Measurements from ENCODE around the gene CAMTA1.
A peak's percentile ranks its signal among the peaks of the same experiment; 100 is the strongest.
"Not testable (repeated sequence)": the region's sequence is repeated elsewhere in the genome, so short reads cannot be mapped to it uniquely, and the experiment has no call there.

The CAMTA1 gene

GRCh38 chr1:6907201-6907600 is 121.9 kb downstream of the CAMTA1 start:
- DNase-seq (ENCODE audit: low read depth): no peak

GRCh38 chr1:6907676-6908434 is 122.6 kb downstream of the CAMTA1 start:
- no peak for DNase-seq (ENCODE audit: low read depth)

GRCh38 chr1:6909401-6909800 is 124.1 kb downstream of the CAMTA1 start:
- no peak for DNase-seq (ENCODE audit: low read depth)

- DNase-seq (ENCODE audit: low read depth): no peak
Observed at GRCh38 chr1:6909857-6910256, 124.6 kb downstream of the CAMTA1 start.

GRCh38 chr1:6911021-6911941 is 126.0 kb downstream of the CAMTA1 start:
- DNase-seq (ENCODE audit: low read depth): no peak

- no peak for DNase-seq (ENCODE audit: low read depth)
Observed at GRCh38 chr1:6911974-6912373, 126.7 kb downstream of the CAMTA1 start.

GRCh38 chr1:6912518-6912917 is 127.3 kb downstream of the CAMTA1 start:
- no peak for DNase-seq (ENCODE audit: low read depth)

GRCh38 chr1:6913086-6913485 is 127.8 kb downstream of the CAMTA1 start:
- DNase-seq (ENCODE audit: low read depth): no peak

- DNase-seq (ENCODE audit: low read depth): no peak
Observed at GRCh38 chr1:6914706-6915105, 129.5 kb downstream of the CAMTA1 start.

GRCh38 chr1:6915999-6916565 is 130.8 kb downstream of the CAMTA1 start:
- DNase-seq (ENCODE audit: low read depth): no peak

GRCh38 chr1:6917067-6917466 is 131.8 kb downstream of the CAMTA1 start:
- no peak for DNase-seq (ENCODE audit: low read depth)

GRCh38 chr1:6918186-6918924 is 133.1 kb downstream of the CAMTA1 start:
- no peak for DNase-seq (ENCODE audit: low read depth)

- no peak for DNase-seq (ENCODE audit: low read depth)
Observed at GRCh38 chr1:6918925-6919511, 133.8 kb downstream of the CAMTA1 start.

- DNase-seq (ENCODE audit: low read depth): not testable (repeated sequence)
Observed at GRCh38 chr1:6921506-6921905, 136.3 kb downstream of the CAMTA1 start.

GRCh38 chr1:6922096-6922931 is 137.1 kb downstream of the CAMTA1 start:
- peak; percentile 8 for DNase-seq (ENCODE audit: low read depth)

GRCh38 chr1:6923012-6923411 is 137.8 kb downstream of the CAMTA1 start:
- no peak for DNase-seq (ENCODE audit: low read depth)

- no peak for DNase-seq (ENCODE audit: low read depth)
Observed at GRCh38 chr1:6923416-6923815, 138.2 kb downstream of the CAMTA1 start.

GRCh38 chr1:6923955-6924881 is 139.0 kb downstream of the CAMTA1 start:
- DNase-seq (ENCODE audit: low read depth): no peak

- DNase-seq (ENCODE audit: low read depth): no peak
Observed at GRCh38 chr1:6924891-6925290, 139.6 kb downstream of the CAMTA1 start.

GRCh38 chr1:6927626-6928025 is 142.4 kb downstream of the CAMTA1 start:
- no peak for DNase-seq (ENCODE audit: low read depth)

All from ELR (cell line).